Measurements from ENCODE around the gene ANTXR1. TPM values are rescaled to one million over a fixed set of nuclear protein-coding genes. Genes with fewer than 3 reads are reported as not detected.

Gene ANTXR1
- total RNA-seq, 1 experiment from 2014 or later: 25.7 TPM

GRCh38 chr2:68995916-68996315 is 17.1 kb upstream of the ANTXR1 start:
- H2AFZ ChIP-seq (ENCODE audit: low read depth, low read length, poor library complexity, severe bottlenecking): no peak overlapping the region
- ChIA-PET CTCF (no interaction called here), POLR2A (no interaction called here), RAD21 (ENCODE audit: low non-redundant PET in 1 of 2, low total read pairs in 2 of 2, uncharacterized antibody in 2 of 2, unreplicated experiment in 2 of 2) (no interaction called here)
- H3K9me3 ChIP-seq (ENCODE audit: control insufficient read depth in 1 of 2, insufficient read depth in 1 of 2, low read depth in 1 of 2, low read length in 2 of 2): no peaks in the 10 kb centered on the region
- no peak overlapping the region for H3K9ac ChIP-seq (ENCODE audit: low read length)
- no peaks in the 10 kb centered on the region for H3K79me2 ChIP-seq (ENCODE audit: insufficient read depth, low read length)
- no peaks in the 10 kb centered on the region for H3K9me2 ChIP-seq (ENCODE audit: insufficient read depth)
- ATAC-seq: no peak
- H3K36me3 ChIP-seq (ENCODE audit: control insufficient read depth in 1 of 2, insufficient read depth in 2 of 2, low read length in 2 of 2): no peaks in the 10 kb centered on the region
- no peaks in the 10 kb centered on the region; a peak in 1 of 4 replicates for H3K4me1 ChIP-seq (ENCODE audit: control insufficient read depth in 1 of 2, insufficient read depth in 2 of 2, low read length in 2 of 2)
- H3K4me2 ChIP-seq (ENCODE audit: low read length): no peak overlapping the region
- intact Hi-C loops (cut with micrococcal nuclease): no loop called here
- BruUV-seq (replicated peaks): no TSS peak
- DNase-seq (ENCODE audit: low read depth, low spot score): no peak
- H3K27ac ChIP-seq (ENCODE audit: low read depth, low read length): no peak overlapping the region
- TF ChIP-seq SIN3A (IDR thresholded peaks at IDR 0.05; ENCODE audit: low read depth) (no peak), REST (IDR thresholded peaks at IDR 0.05; ENCODE audit: low read depth) (no peak), EGR1 (IDR thresholded peaks at IDR 0.05; ENCODE audit: low read depth) (no peak), ELF1 (IDR thresholded peaks at IDR 0.05; ENCODE audit: borderline replicate concordance, low read depth) (no peak), SRF (IDR thresholded peaks at IDR 0.05; ENCODE audit: low read depth) (no peak), FOSL1 (IDR thresholded peaks at IDR 0.05; ENCODE audit: low read depth) (no peak), CTCF (IDR thresholded peaks at IDR 0.05 in 2 of 3, conservative IDR thresholded peaks at IDR 0.05 in 1 of 3; ENCODE audit: borderline replicate concordance in 1 of 3, insufficient read depth in 1 of 3, low read depth in 2 of 3, low read length in 2 of 3) (no peak), ZFX (IDR thresholded peaks at IDR 0.05) (no peak), CEBPB (IDR thresholded peaks at IDR 0.05; ENCODE audit: low read depth) (no peak), EZH2phosphoT487 (IDR thresholded peaks at IDR 0.05; ENCODE audit: borderline replicate concordance) (no peak), CBX3 (IDR thresholded peaks at IDR 0.05; ENCODE audit: low read depth) (no peak), POLR2A (IDR thresholded peaks at IDR 0.05; ENCODE audit: borderline replicate concordance, extremely low read depth, insufficient read depth, insufficient read length) (no peak), ZNF274 (IDR thresholded peaks at IDR 0.05; ENCODE audit: low read depth, low read length) (no peak), ZBTB33 (IDR thresholded peaks at IDR 0.05; ENCODE audit: extremely low read depth, insufficient replicate concordance, low read length) (no peak)
- no peaks in the 10 kb centered on the region for H4K20me1 ChIP-seq (ENCODE audit: insufficient read depth)
- H3K27me3 ChIP-seq (ENCODE audit: insufficient read depth, low read length): no peaks in the 10 kb centered on the region
- H3K4me3 ChIP-seq (replicated peaks in 1 of 2; ENCODE audit: low read depth in 1 of 2, low read length in 2 of 2): no peak overlapping the region

All from HCT116 (cell line).